ENCODE data around the gene TSPAN12. TPM values are rescaled to one million over a fixed set of nuclear protein-coding genes. Genes with fewer than 3 reads are reported as not detected.

The TSPAN12 gene
- polyA plus RNA-seq, 1 experiment: 6.9 TPM

- H3K4me3 ChIP-seq (ENCODE audit: low read depth, low read length): no peak overlapping the region
- no peak overlapping the region for H3K27ac ChIP-seq (ENCODE audit: low read depth, low read length)
- no peaks in the 10 kb centered on the region for H3K27me3 ChIP-seq (ENCODE audit: control insufficient read depth, insufficient read depth, low read length)
- TF ChIP-seq CTCF (IDR thresholded peaks at IDR 0.05; ENCODE audit: low read depth, low read length): no peak
- no peaks in the 10 kb centered on the region for H3K9me3 ChIP-seq (ENCODE audit: control insufficient read depth, insufficient read depth, low read length)
- ChIA-PET POLR2A (no interaction called here), CTCF (interaction anchor here (2.1 kb wide), 1 partner anchor 25 kb away, joined by 8 read pairs; no protein-coding TSS in a partner anchor)
- no peak for DNase-seq (ENCODE audit: low read depth, low spot score)
Measured at GRCh38 chr7:120831260-120831659, 26.7 kb downstream of the TSPAN12 start.

- no peak for TF ChIP-seq CTCF (IDR thresholded peaks at IDR 0.05; ENCODE audit: low read depth, low read length)
- ChIA-PET POLR2A (no interaction called here), CTCF (interaction anchor here (1.9 to 2.7 kb wide), 2 partner anchors 23 to 37 kb away, joined by 4 to 11 read pairs; no protein-coding TSS in a partner anchor)
- Histone ChIP-seq H3K4me3 (ENCODE audit: low read depth, low read length) (no peak overlapping the region), H3K27ac (ENCODE audit: low read depth, low read length) (no peak overlapping the region), H3K9me3 (ENCODE audit: control insufficient read depth, insufficient read depth, low read length) (no peaks in the 10 kb centered on the region), H3K27me3 (ENCODE audit: control insufficient read depth, insufficient read depth, low read length) (no peaks in the 10 kb centered on the region)
- DNase-seq (ENCODE audit: low read depth, low spot score): no peak
Measured at GRCh38 chr7:120829487-120829886, 28.5 kb downstream of the TSPAN12 start.

- DNase-seq (ENCODE audit: low read depth, low spot score): no peak
- Histone ChIP-seq H3K9me3 (ENCODE audit: control insufficient read depth, insufficient read depth, low read length) (no peaks in the 10 kb centered on the region), H3K27ac (ENCODE audit: low read depth, low read length) (no peak overlapping the region), H3K4me3 (ENCODE audit: low read depth, low read length) (no peak overlapping the region), H3K27me3 (ENCODE audit: control insufficient read depth, insufficient read depth, low read length) (no peaks in the 10 kb centered on the region)
- TF ChIP-seq CTCF (IDR thresholded peaks at IDR 0.05; ENCODE audit: low read depth, low read length): no peak
- CTCF ChIA-PET: interaction anchor here (1.1 to 2.7 kb wide), 3 partner anchors 22 to 113 kb away, joined by 3 to 11 read pairs (median 4); no protein-coding TSS in a partner anchor
- POLR2A ChIA-PET: no interaction called here
Measured at GRCh38 chr7:120828528-120828927, 29.4 kb downstream of the TSPAN12 start.

GRCh38 chr7:120827371-120828118 lies 30.4 kb downstream of the TSPAN12 start:
- Histone ChIP-seq H3K9me3 (ENCODE audit: control insufficient read depth, insufficient read depth, low read length) (no peaks in the 10 kb centered on the region), H3K4me3 (ENCODE audit: low read depth, low read length) (no peak overlapping the region), H3K27ac (ENCODE audit: low read depth, low read length) (no peak overlapping the region), H3K27me3 (ENCODE audit: control insufficient read depth, insufficient read depth, low read length) (no peaks in the 10 kb centered on the region)
- no peak for DNase-seq (ENCODE audit: low read depth, low spot score)
- CTCF ChIA-PET: interaction anchor here (1.1 to 2.7 kb wide), 4 partner anchors 20 to 114 kb away, joined by 3 to 11 read pairs (median 4); no protein-coding TSS in a partner anchor
- no peak for TF ChIP-seq CTCF (IDR thresholded peaks at IDR 0.05; ENCODE audit: low read depth, low read length)
- POLR2A ChIA-PET: interaction anchor here (0.5 kb wide), 1 partner anchor 123 kb away, joined by 3 read pairs; the partner anchor contains the start of gene ING3

GRCh38 chr7:120825576-120825975 lies 32.4 kb downstream of the TSPAN12 start:
- no peak for TF ChIP-seq CTCF (IDR thresholded peaks at IDR 0.05; ENCODE audit: low read depth, low read length)
- no peak overlapping the region for H3K27ac ChIP-seq (ENCODE audit: low read depth, low read length)
- no peaks in the 10 kb centered on the region for H3K27me3 ChIP-seq (ENCODE audit: control insufficient read depth, insufficient read depth, low read length)
- H3K4me3 ChIP-seq (ENCODE audit: low read depth, low read length): no peak overlapping the region
- no peaks in the 10 kb centered on the region for H3K9me3 ChIP-seq (ENCODE audit: control insufficient read depth, insufficient read depth, low read length)
- ChIA-PET CTCF (interaction anchor here (1.1 to 1.8 kb wide), 2 partner anchors 22 to 32 kb away, joined by 3 to 4 read pairs; no protein-coding TSS in a partner anchor), POLR2A (no interaction called here)
- no peak for DNase-seq (ENCODE audit: low read depth, low spot score)
